GOT3 (cell line): ENCODE results near the gene AKAP13.

ENCODE experiments used
- DNase-seq: peaks from one replicate; lab custom pipeline; 2025; ENCODE audit warnings: mixed read lengths; lab: John Stamatoyannopoulos, UW

Gene AKAP13

DNA sequence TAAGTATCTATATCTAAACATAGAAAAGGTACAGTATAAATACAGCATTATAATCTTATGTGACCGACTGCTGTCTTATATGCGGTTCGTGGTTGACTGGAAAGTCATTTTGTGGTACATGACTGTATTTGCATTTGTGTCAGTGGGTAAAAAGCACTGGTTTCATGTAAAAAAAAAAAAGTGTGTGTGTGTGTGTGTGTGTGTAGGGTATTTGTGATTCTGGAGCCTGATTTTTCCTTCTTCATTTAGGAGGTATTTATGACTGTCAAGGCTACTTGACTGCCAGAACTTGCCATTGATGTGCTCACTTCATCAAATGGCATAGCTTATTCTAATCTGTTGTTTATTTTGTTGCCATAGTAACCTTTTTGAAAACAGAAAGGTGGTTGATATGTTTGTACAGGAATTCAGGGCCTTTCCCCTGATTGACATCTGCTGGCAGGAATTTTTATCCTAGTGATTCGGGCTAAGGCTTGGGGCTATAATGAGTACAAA, 63.2 kb downstream of the AKAP13 start:
- DNase-seq, result no peak

DNA sequence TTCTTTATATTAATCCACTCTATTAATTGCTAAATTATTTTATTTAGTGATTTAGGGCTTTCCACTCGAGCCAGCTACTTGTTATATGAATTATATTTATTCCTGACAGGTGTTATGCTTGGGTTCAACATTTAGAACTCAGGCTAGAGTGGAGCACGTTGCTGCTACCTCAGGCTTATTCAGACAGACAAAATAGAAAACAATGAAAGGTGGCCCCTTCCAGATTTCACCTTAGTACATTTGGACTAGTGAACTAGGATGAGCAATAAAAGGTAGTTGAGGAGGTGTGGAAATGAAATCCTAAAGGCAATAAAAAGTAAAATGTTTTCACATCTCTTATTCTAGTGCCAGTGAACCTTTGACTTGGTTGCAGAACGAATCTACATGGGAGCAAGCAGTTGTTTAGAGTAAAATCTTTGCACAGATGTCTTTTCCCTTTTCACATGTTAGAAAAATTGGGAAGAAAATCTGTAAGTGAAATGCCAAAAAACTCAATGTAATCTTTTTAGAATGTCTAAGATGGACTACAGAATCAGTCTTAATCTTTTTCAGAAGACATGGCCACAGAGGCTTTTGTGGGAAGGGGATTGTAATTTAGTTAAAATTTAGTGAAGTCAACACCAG, 63.8 kb downstream of the AKAP13 start:
- no peak for DNase-seq

DNA sequence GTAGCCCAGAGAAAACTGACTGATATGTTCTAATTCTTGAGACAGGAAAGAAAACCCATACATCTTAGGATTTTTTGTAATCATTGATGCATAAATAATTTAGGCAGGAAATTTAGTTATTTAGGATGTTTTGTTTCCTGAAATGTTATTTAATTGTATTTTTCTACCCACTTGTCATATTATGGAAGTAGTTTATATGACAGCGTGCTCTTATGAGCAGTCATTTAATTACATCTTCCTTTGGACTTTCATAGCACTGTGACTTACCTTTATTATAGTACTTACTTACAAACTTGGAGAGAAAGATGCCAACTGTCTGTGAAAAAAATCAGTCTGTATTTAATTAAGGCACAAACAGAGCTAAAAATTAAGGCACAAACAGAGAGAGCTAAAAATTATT, 65.0 kb downstream of the AKAP13 start:
- DNase-seq, result no peak

DNA sequence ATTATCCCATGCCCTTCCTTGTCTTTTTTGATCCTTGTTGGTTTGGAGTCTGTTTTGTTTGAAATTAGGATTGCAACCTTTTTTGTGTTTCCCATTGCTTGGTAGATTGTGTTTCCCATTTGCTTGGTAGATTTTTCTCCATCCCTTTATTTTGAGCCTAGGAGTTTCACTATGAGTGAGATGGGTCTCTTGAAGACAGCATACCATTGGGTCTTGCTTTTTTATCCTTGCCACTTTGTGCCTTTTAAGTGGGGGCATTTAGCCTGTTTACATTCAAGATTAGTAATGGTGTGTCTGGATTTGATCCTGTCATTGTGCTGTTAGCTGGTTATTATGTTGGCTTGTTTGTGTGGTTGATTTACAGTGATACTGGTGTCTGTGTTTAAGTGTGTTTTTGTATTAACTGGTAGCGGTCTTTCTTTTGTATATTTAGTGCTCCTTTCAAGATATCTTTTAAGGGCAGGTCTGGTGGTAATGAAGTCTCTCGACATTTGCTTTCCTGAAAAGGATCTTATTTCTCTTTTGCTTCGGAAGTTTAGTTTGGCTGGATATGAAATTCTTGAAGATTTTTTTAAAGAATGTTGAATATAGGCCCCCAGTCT, 70.8 kb downstream of the AKAP13 start:
- no peak for DNase-seq

DNA sequence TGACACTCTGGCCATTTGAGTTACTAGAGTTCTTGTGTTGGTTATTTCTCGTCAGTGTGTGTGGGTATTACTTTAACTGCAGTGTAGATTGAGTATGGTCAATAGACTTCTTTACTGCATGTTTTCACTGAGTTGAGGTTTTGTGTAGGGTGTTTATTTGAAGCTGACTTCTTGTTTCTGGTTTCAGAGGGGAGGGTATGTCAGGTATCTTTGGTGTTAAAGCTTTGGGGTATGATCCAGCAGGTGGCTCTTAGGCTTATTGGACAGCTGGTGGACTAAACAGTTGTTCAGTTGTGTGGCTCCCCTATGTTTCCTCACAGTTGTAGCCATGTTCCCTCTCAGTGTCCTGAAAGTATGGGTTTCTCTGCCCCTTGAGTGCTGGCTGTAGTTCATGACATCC, 72.0 kb downstream of the AKAP13 start:
- no peak for DNase-seq

DNA sequence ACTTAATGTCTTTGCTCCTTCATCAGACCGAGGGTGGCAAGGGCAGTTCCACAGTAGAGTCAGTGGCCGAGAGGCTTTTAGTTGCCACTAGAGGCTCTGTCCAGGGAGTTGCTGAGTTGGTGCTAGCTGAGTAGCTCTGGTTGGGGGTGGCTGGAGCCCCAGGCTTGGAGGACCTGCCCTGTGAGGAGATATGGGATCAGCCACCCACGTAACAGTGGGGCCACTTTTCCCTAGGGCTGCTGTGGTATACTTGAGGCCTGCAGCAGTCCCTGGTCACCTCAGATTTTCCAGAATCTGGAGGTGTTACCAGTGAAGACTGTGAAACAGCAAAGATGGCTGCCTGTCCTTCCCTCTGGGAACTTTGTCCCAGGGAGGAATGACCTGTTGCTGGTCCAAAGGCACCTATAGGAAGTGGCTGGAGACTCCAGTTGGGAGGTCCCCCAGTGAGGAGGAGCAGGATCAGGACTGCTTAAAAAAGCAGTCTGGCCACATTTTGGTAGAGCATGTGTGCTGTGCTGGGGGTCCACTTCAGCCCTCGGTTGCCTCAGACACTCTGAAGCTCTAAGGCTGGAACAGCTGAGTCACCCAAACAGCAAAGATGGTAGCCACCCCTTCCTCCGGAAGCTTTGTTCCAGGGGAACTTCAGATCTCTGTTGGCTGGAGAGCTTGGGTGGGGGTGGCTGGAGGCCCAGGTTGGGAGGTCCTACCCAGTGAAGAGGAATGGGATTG, 72.9 kb downstream of the AKAP13 start:
- no peak for DNase-seq

DNA sequence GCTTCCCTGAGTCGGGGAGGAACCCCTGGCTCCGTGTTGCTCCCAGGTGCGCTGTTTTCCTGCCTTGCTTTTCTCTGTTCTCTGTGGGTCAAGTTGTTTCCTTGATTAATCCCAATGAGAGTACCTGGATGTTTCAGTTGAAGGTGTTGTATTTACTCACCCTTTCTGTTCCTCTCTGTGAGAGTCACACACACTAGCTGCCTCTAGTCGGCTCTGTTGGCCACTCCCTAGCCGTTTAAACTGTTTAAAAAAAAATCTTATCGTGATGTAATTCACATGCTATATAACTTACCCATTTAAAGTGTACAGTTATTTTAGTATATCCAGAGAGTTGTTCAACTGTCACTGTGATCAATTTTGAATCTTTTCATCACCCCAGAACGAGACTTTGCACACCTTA, 74.0 kb downstream of the AKAP13 start:
- DNase-seq, result no peak

DNA sequence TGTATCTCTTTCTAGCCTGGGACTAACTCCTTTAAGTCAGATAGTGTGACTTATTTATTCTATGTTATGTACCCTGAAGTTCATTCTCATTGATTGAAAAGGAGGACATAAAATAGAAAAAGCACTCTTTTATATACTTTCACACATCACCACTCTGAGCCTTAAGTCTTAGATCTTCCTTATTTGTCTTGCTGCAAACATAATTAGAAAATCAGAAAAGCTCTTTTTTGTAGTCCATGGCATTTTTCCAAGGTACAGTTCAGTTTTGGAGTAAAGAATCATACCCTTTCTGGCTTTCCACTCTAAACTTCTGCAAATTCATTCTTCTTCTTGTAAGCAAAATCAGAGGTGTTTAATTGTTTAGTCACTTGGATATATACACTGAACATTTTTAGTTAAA, 75.5 kb downstream of the AKAP13 start:
- no peak for DNase-seq

DNA sequence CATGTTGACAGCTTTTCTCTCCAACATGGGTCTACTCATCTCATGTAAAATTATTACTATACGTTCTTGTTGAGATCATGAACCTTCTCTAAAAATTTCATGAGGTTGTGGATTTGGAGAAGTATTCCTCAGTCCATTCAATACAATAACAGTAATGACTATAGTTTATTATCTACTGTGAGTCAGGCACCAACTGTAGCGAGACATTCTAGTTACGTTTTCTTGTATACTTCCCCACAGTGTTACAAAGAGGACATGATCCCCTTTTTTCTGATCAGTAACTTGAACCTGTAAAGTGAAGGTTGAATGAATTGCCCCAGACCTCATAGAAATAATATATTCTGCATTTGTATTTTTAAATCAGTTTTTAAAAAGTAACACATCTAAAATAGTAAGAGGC, 76.4 kb downstream of the AKAP13 start:
- DNase-seq, result no peak

DNA sequence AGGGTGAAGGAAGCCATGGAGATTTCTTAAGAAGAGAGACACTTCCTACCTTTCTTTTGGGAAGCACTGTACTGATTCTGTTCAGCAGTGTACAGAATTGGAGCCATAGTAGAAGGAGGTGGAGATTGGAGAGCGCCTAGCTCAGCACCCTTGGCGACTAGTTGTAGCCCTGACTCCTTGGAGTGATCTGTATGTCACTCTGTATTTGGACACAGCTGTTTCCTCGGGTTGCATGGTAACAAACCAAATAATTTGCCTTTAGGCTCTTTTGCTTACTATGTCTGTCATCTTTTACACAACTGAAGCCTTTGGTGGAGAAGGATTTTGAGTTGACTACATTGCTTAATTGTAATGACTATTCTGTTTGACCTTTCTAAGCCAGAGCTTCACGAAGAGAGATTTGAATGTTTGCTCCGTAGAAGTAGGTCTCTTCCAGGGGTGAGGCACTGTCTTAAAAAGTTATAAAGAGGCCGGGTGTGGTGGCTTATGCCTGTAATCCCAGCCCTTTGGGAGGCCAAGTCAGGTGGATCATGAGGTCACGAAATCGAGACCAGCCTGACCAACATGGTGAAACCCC, 77.1 kb downstream of the AKAP13 start:
- no peak for DNase-seq

DNA sequence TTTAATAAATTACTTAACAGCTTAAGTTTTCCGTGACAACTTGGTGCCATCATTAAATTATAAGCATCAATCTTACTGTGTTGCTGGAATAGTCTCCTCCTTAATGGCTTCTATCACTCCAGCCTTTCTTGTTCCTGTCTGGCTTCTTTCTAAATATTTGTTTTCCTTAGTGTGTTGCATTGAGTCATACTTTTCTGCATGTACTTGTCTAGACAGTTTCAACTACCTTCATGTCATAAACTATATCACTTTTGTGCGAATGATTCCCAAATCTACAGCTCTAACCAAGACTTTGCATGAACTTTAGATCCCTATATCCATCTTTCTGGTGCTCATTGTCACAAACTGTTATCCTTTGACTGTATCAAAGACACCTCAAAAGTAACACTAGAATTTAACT, 78.4 kb downstream of the AKAP13 start:
- no peak for DNase-seq

DNA sequence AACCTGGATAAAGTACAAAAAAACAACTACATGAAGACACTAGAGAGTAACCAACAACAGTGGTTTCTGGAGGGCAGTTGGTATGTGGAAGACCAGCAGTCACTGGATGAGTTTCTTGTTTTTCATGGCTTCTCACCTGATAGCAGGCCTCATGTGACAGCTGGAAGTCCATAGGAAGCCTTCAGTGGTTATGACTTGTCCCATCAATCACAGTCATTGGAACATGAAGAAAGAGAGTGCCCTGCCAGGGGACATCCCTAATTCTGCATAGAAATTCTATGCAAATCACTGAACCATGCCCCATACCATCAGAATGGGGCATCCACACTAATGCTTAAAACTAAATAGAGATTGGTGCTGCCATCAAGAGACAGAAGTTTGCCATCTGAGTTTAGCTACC, 81.6 kb downstream of the AKAP13 start:
- no peak for DNase-seq

DNA sequence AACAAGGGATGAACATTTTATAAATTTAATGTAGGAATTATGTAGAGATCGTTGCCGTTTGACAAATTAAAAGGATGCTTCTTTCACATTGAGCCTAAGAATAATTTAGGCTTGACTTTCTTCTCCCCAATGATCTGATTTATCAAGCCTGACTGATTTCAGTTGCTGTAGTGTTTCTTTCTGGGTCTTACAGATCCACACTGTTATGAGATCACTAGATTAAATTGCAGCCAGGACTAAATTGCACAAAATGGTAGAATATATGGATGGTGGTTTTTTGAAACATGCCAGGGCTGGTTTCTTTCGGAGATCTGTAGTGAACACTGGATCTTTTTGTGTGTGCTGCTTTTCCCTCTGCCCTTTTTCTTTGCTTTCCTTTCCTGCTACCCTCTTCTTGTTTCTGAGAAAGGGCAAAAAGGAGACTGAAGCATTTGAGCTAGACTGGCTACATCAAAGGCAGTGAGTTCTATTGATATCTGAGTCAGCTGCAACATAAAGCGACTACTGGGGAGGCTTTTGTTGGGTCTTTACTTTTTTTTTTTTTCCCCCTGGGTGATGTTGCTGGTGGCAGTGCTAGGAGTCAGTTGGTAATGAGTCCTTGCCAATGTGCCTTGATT, 83.0 kb downstream of the AKAP13 start:
- DNase-seq, result no peak

DNA sequence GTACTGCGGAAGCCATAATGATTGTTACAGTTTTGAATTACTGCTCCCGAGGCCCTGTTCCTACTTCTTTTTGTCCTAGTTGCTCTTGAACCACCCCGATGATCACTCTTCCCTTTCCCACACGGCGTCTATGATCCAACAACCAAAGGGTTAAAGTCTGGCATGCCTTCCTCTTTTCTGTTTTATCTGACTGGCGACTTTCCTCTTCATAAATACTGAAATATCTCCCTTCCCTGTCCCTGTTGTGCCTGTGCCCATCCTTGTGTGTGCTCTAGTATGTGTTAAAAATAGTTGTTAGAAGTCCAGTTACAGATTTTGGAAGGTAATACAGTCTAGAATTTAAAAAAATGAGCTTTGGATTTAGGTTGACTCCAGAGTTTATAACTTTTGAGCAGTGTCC, 83.6 kb downstream of the AKAP13 start:
- no peak for DNase-seq

DNA sequence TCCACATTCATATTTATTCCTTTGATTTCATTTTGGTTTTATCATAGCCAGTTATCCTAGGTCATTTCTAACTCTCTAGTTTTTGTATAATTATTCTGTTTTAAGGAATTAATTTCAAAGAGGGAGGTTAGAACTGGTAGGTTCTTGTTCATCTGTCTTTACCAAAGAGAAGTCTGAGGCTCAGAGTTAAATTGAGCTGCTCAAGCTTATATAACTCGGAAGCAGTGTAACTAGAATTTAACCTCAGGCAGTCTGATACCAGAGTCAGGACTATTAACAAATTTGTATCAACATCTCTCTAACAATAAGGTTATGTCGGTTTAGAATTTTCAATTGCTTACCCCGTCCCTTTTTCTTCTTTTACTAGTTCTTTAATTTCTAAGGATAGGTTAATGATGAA, 84.1 kb downstream of the AKAP13 start:
- no peak for DNase-seq

DNA sequence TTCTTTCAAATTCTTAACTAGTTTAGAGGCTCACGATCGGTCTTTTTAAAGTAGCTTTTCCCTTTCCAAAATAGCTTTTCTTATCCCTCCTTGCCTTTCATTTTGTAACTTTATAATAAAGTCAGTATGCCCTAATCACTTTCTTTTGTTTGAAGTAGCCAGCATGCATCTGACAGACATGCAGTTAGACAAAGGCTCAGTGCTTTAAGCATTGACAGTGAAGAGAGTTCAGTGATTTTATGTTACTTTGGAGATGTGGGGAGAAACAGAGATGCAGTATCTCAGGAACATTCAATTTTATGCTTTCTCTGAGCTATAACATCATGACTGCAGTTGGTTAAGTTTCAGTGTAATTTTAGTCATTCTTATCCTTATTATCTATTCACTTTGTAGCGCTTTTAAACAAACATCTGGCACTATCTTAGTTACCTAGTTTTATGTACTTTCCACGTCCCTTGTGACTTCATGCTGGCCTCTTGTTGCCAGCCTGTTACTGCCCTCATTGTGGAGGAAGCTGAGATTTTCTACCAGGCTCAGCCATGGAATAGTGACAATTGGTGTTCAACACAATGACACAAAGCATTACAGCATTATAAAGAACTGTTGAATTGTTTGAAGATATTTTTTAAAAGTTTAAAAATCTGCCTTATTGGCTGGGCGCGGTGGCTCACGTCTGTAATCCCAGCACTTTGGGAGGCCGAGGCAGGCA, 90.3 kb downstream of the AKAP13 start:
- DNase-seq, result no peak

DNA sequence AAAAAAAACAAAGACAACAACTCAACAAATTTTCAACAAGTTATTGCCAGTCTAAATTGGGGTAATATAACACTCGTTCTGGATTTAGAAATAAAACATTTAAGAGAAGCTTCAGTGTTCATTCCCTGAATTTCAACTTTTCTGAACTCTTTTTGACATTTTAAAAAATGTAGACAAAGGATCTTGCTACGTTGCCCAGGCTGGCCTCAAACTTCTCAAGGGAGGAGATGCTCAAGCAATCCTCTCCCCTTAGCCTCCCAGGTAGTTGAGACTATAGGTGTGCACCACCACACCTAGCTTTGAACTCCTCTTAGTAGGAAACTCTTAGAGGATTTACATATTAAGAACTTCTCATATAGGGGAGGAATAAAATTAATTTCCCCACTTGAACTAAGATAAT, 91.9 kb downstream of the AKAP13 start:
- no peak for DNase-seq

DNA sequence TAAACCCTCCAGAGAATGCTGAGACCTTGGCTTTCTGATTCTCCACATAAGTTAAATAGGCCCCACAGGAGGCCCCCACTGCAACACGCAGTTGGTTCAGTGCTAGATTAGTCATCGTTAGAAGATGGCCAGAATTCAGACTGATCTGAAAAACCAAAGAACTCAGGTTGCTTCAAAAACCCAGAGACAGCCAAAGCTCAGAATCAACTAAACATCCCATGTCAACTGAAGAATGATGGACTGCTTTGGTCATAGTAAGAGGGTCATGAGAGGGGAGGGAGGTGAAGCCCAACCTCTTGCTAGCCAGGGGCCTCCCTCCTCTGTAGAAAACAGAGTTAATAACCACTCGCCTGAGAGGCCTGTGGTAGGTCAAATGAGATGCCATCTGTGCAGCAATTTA, 93.1 kb downstream of the AKAP13 start:
- DNase-seq, result no peak

DNA sequence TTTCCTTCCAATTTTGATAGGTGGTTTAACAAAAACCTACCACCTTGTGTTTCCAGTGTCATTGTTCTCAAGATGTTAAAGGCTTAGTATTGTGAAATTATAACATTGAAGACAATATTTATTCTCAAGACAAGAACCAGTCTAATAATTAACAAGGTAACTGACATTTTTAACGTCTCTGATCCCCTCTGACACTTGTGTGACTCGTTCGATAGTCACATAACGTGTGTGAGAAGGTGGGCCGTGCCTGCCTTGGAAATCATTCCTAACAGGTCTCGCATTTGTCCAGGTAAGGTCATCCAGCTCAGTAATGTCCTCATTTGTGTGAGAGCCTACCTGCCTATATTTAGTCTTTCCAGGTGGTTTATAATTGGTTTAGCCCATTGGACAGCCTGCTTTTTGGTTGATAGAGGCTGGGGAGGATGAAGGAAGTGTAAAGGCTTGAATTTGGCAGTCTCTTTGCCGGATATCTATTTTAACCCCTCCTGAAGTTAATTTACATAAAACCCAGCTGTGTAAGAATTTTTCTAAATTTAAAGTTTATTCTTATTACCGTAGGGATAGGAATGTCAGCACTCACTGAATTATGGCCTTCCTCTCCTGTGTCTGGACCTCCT, 94.4 kb downstream of the AKAP13 start:
- no peak for DNase-seq

DNA sequence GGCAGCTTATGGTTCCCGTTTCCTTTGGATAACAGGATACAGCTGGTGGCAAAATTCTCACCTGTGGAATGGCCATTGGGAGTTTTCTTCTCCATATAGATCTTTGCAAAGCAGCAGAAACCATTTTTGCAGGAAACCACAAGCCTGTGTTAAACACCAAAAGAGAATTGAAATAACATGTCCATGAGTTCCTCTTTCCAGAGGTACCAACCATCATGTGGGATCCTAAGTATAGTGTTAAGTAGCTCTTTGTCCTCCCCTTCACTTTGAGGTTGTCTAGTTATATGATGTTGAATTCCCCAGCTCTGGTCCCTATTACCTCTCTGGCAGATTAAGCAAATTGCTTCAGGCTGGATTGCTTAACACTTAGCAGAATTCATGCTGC, 94.9 kb downstream of the AKAP13 start:
- no peak for DNase-seq

DNA sequence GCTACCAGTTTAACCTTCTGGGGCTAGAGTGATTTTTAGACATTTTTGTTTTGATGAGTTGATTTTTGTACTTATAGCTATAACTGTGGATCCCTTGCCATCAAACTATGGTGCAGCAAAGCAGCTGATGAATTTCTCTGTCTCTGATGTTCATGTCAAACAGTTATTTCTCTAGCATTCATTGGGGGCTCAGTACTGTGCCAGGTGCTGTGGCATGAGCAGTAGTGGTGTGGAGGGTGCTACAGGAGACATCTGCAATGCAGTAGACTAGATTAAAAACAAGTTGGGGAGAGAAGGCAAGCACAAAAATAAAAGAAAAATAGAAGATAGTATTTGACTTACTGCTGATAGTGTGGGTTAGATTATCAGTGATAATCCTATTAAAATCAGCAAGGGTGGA, 95.3 kb downstream of the AKAP13 start:
- no peak for DNase-seq

DNA sequence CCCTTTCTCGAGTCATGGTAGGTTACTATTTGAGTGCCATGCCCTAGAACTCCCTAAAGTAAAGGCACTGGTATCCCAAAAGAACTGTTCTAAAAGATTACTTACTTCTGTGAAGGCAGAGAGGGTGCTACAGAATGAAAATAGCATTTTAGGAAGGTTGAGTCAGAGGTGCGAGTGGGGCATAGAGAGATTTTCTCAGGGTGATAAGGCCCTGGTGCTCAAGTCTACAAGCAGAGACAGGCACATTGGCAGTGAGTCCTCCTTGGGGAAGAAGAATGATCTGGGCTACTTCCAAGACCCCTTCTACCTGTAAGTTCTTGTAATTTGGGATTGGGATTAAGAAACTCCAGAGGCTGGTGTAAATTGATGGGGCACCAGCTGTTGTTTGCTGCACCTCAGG, 96.7 kb downstream of the AKAP13 start:
- no peak for DNase-seq
